WTC11 (cell line): Measurements from ENCODE around the gene RCC2. TPM values are rescaled to one million over a fixed set of nuclear protein-coding genes. Genes with fewer than 3 reads are reported as not detected.

Experiments used
- ATAC-seq: fragments of 200-7000 bp; cut with Tn5 transposase; 2 replicates; pipeline ENCODE4 v1.10.0; 2021; ENCODE audit warnings: mild to moderate bottlenecking, moderate library complexity
- CTCF ChIA-PET: fragments of 300-600 bp; sonication (Branson Sonifier 250); formaldehyde crosslinking; loops from one replicate; lab custom pipeline; 2021; ENCODE audit warnings: antibody characterized with exemption; lab: Charles Lee
- POLR2A ChIA-PET: fragments of 350-600 bp; sonication (Branson Sonifier 250); formaldehyde crosslinking; loops from one replicate; lab custom pipeline; 2021; ENCODE audit warnings: antibody characterized with exemption; lab: Charles Lee
- DNase-seq: peaks from one replicate; pipeline ENCODE4 v3.0.0; 2021; ENCODE audit warnings: low spot score
- H3K27ac Mint-ChIP-seq: 2 replicates; pipeline ENCODE4 v1.8.0; 2021; ENCODE audit warnings: mixed read lengths
- H3K27me3 Mint-ChIP-seq: 2 replicates; pipeline ENCODE4 v1.8.0; 2021; ENCODE audit warnings: low read depth, mild to moderate bottlenecking, moderate library complexity, mixed read lengths
- H3K36me3 Mint-ChIP-seq: 2 replicates; pipeline ENCODE4 v1.8.0; 2021; ENCODE audit warnings: mixed read lengths
- H3K4me1 Mint-ChIP-seq: 2 replicates; pipeline ENCODE4 v1.8.0; 2022; ENCODE audit warnings: mixed read lengths
- H3K4me3 Mint-ChIP-seq: 2 replicates; pipeline ENCODE4 v1.8.0; 2021; ENCODE audit warnings: mild to moderate bottlenecking, moderate library complexity, mixed read lengths
- H3K9me3 Mint-ChIP-seq: 2 replicates; pipeline ENCODE4 v1.8.0; 2021; ENCODE audit warnings: mixed read lengths
- ATF1 ChIP-seq: sonication (generic); formaldehyde crosslinking; IDR thresholded peaks from 2 replicates; pipeline ENCODE4 v1.8.1; 2023; ENCODE audit warnings: mild to moderate bottlenecking, moderate library complexity, missing genetic modification reagents
- ATF6 ChIP-seq: sonication (generic); formaldehyde crosslinking; IDR thresholded peaks from 2 replicates; pipeline ENCODE4 v1.8.1; 2023; ENCODE audit warnings: mild to moderate bottlenecking, missing genetic modification reagents
- CBFB ChIP-seq: sonication (generic); formaldehyde crosslinking; IDR thresholded peaks from 2 replicates; pipeline ENCODE4 v1.8.1; 2022; ENCODE audit warnings: mild to moderate bottlenecking, low read depth, missing genetic modification reagents
- CREB1 ChIP-seq: sonication (generic); formaldehyde crosslinking; IDR thresholded peaks from 2 replicates; pipeline ENCODE4 v1.8.0; 2023; ENCODE audit warnings: mild to moderate bottlenecking, missing genetic modification reagents
- E2F4 ChIP-seq: sonication (generic); formaldehyde crosslinking; IDR thresholded peaks from 2 replicates; pipeline ENCODE4 v1.8.1; 2022; ENCODE audit warnings: low read depth, mild to moderate bottlenecking, moderate library complexity, missing genetic modification reagents, borderline replicate concordance
- E2F5 ChIP-seq: sonication (generic); formaldehyde crosslinking; IDR thresholded peaks from 2 replicates; pipeline ENCODE4 v1.8.1; 2022; ENCODE audit warnings: mild to moderate bottlenecking, moderate library complexity, missing genetic modification reagents
- ELF4 ChIP-seq: sonication (generic); formaldehyde crosslinking; IDR thresholded peaks from 2 replicates; pipeline ENCODE4 v1.8.1; 2022; ENCODE audit warnings: low read depth, mild to moderate bottlenecking, moderate library complexity, missing genetic modification reagents
- ERG ChIP-seq: fragments of 250-450 bp; sonication (Bioruptor Pico); IDR thresholded peaks from 2 replicates; pipeline ENCODE4 v1.8.0; 2021; ENCODE audit warnings: mild to moderate bottlenecking
- ETV6 ChIP-seq: sonication (generic); formaldehyde crosslinking; IDR thresholded peaks from 2 replicates; pipeline ENCODE4 v1.8.1; 2022; ENCODE audit warnings: mild to moderate bottlenecking, missing genetic modification reagents
- FOXK1 ChIP-seq: sonication (generic); formaldehyde crosslinking; IDR thresholded peaks from 2 replicates; pipeline ENCODE4 v1.8.0; 2022; ENCODE audit warnings: mild to moderate bottlenecking, moderate library complexity, missing genetic modification reagents
- GRHL2 ChIP-seq: fragments of 250-450 bp; sonication (Bioruptor Pico); IDR thresholded peaks from 2 replicates; pipeline ENCODE4 v1.8.0; 2022; ENCODE audit warnings: mild to moderate bottlenecking, moderate library complexity; ENCODE audit not compliant: insufficient replicate concordance, severe bottlenecking
- JAZF1 ChIP-seq: fragments of 250-450 bp; sonication (Bioruptor Pico); IDR thresholded peaks from 2 replicates; pipeline ENCODE4 v1.9.0; 2021; ENCODE audit warnings: moderate library complexity, mild to moderate bottlenecking, inconsistent platforms
- KAT7 ChIP-seq: sonication (generic); formaldehyde crosslinking; IDR thresholded peaks from 2 replicates; pipeline ENCODE4 v1.8.1; 2023; ENCODE audit warnings: missing genetic modification reagents, mild to moderate bottlenecking, borderline replicate concordance
- MLX ChIP-seq: sonication (generic); formaldehyde crosslinking; IDR thresholded peaks from 2 replicates; pipeline ENCODE4 v1.8.1; 2023; ENCODE audit warnings: mild to moderate bottlenecking, missing genetic modification reagents, moderate library complexity
- MYBL2 ChIP-seq: sonication (generic); formaldehyde crosslinking; IDR thresholded peaks from 2 replicates; pipeline ENCODE4 v1.8.1; 2023; ENCODE audit warnings: mild to moderate bottlenecking, moderate library complexity, missing genetic modification reagents
- NFATC4 ChIP-seq: fragments of 250-450 bp; sonication (Bioruptor Pico); IDR thresholded peaks from 2 replicates; pipeline ENCODE4 v1.9.0; 2021; ENCODE audit warnings: mild to moderate bottlenecking
- NFYB ChIP-seq: sonication (generic); formaldehyde crosslinking; conservative IDR thresholded peaks from 2 replicates; pipeline ENCODE4 v1.8.0; 2022; ENCODE audit warnings: low read depth, missing genetic modification reagents
- NR1H2 ChIP-seq: sonication (generic); formaldehyde crosslinking; IDR thresholded peaks from 2 replicates; pipeline ENCODE4 v1.9.0; 2021; ENCODE audit warnings: mild to moderate bottlenecking, moderate library complexity, missing genetic modification reagents
- NR3C1 ChIP-seq: sonication (generic); formaldehyde crosslinking; conservative IDR thresholded peaks from 2 replicates; pipeline ENCODE4 v1.8.1; 2023; ENCODE audit warnings: low read depth, mild to moderate bottlenecking, missing genetic modification reagents
- PRDM15 ChIP-seq: sonication (generic); formaldehyde crosslinking; IDR thresholded peaks from 2 replicates; pipeline ENCODE4 v1.8.0; 2022; ENCODE audit warnings: missing genetic modification reagents
- RORB ChIP-seq: fragments of 250-450 bp; sonication (Bioruptor Pico); IDR thresholded peaks from 2 replicates; pipeline ENCODE4 v1.9.0; 2021; ENCODE audit warnings: mild to moderate bottlenecking
- TEAD1 ChIP-seq: sonication (generic); formaldehyde crosslinking; IDR thresholded peaks from 2 replicates; pipeline ENCODE4 v1.8.0; 2022; ENCODE audit warnings: mild to moderate bottlenecking, missing genetic modification reagents
- ZNF121 ChIP-seq: sonication (generic); formaldehyde crosslinking; IDR thresholded peaks from 2 replicates; pipeline ENCODE4 v1.8.0; 2023; ENCODE audit warnings: missing genetic modification reagents
- ZNF281 ChIP-seq: sonication (generic); formaldehyde crosslinking; IDR thresholded peaks from 2 replicates; pipeline ENCODE4 v1.8.0; 2023; ENCODE audit warnings: mild to moderate bottlenecking, missing genetic modification reagents
- total RNA-seq: library from RNA; stranded (reverse); gene quantifications from 3 replicates; pipeline ENCODE4 v1.2.3, GENCODE V29; 2021

Gene RCC2
- total RNA-seq, 1 experiment from 2014 or later, result 377 TPM

GRCh38 chr1:17465228-17465627 lies 25.8 kb upstream of the RCC2 start:
- H3K4me1 Mint-ChIP-seq, result peaks cover 42% of the 10 kb centered on the region
- DNase-seq (no peak), ATAC-seq (no peak)
- ChIA-PET POLR2A (interaction anchor here (0.6 kb wide), 1 partner anchor 63 kb away, joined by 4 read pairs; no protein-coding TSS in a partner anchor), CTCF (interaction anchor here (0.6 to 4.4 kb wide), 4 partner anchors 12 to 73 kb away, joined by 4 to 32 read pairs (median 4); no protein-coding TSS in a partner anchor)
- H3K9me3 Mint-ChIP-seq, result peaks cover 3% of the 10 kb centered on the region; the same call in 1 of the 2 replicates
- H3K4me3 Mint-ChIP-seq, result no peak overlapping the region
- peaks cover 30% of the 10 kb centered on the region for H3K27me3 Mint-ChIP-seq
- no peak overlapping the region for H3K27ac Mint-ChIP-seq
- no peak for TF ChIP-seq NFYB (CRISPR knock-in tag)
- TF ChIP-seq NR3C1 (CRISPR knock-in tag), result no peak
- no peak for TF ChIP-seq JAZF1
- no peak for TF ChIP-seq KAT7 (CRISPR knock-in tag)
- no peak for TF ChIP-seq CREB1 (CRISPR knock-in tag)
- no peak for TF ChIP-seq PRDM15
- TF ChIP-seq ATF1 (CRISPR knock-in tag), result no peak
- TF ChIP-seq NR1H2 (CRISPR knock-in tag), result no peak
- TF ChIP-seq GRHL2 (CRISPR knock-in tag), result no peak
- no peak for TF ChIP-seq MLX (CRISPR knock-in tag)
- no peak for TF ChIP-seq ZNF281
- no peak for TF ChIP-seq ETV6
- no peak for TF ChIP-seq CBFB (CRISPR knock-in tag)
- no peaks in the 10 kb centered on the region for H3K36me3 Mint-ChIP-seq

- POLR2A ChIA-PET, result no interaction called here
- CTCF ChIA-PET, result interaction anchor here (0.6 to 1.3 kb wide), 2 partner anchors 12 to 297 kb away, joined by 3 read pairs; no protein-coding TSS in a partner anchor
- Mint-ChIP-seq H3K27ac (no peak overlapping the region), H3K9me3 (peaks cover 3% of the 10 kb centered on the region; the same call in 1 of the 2 replicates), H3K36me3 (no peaks in the 10 kb centered on the region), H3K4me1 (peaks cover 39% of the 10 kb centered on the region), H3K27me3 (peaks cover 28% of the 10 kb centered on the region), H3K4me3 (no peak overlapping the region)
- no peak for ATAC-seq
- no peak for DNase-seq
- TF ChIP-seq ZNF121, result no peak
- no peak for TF ChIP-seq E2F4 (CRISPR knock-in tag)
- no peak for TF ChIP-seq ERG (CRISPR knock-in tag)
- TF ChIP-seq ATF6 (CRISPR knock-in tag), result no peak
- no peak for TF ChIP-seq TEAD1 (CRISPR knock-in tag)
- TF ChIP-seq E2F5 (CRISPR knock-in tag), result no peak
- TF ChIP-seq NFATC4, result no peak
- no peak for TF ChIP-seq MYBL2 (CRISPR knock-in tag)
- no peak for TF ChIP-seq FOXK1 (CRISPR knock-in tag)
- no peak for TF ChIP-seq ELF4
- TF ChIP-seq RORB, result no peak
Measured at GRCh38 chr1:17463991-17464390, 24.5 kb upstream of the RCC2 start.
